ENCODE data around the gene ZNF823.

The ZNF823 gene

GRCh38 chr19:11752244-11752736 is 13.5 kb upstream of the ZNF823 start:
- H4K20me1 ChIP-seq: no peaks in the 10 kb centered on the region
- no peaks in the 10 kb centered on the region for H3K4me1 ChIP-seq
- no peak overlapping the region for H3K27ac ChIP-seq
- 0 out of 22 replicates have a peak, but pooled peaks cover 0 to 6% (median 0%) of the 10 kb centered on the region in 11 experiments for H3K36me3 ChIP-seq
- TF ChIP-seq Cebpa-rat (IDR thresholded peaks at IDR 0.05): no peak
- H3K4me3 ChIP-seq: no peak overlapping the region
- no peak overlapping the region for H3K9ac ChIP-seq
- H3K4me2 ChIP-seq: no peak overlapping the region
- peaks cover 83 to 98% (median 93%) of the 10 kb centered on the region in 11 experiments for H3K9me3 ChIP-seq (replicated peaks in 1 of 11)
- H3K27me3 ChIP-seq: no peaks in the 10 kb centered on the region

DNA sequence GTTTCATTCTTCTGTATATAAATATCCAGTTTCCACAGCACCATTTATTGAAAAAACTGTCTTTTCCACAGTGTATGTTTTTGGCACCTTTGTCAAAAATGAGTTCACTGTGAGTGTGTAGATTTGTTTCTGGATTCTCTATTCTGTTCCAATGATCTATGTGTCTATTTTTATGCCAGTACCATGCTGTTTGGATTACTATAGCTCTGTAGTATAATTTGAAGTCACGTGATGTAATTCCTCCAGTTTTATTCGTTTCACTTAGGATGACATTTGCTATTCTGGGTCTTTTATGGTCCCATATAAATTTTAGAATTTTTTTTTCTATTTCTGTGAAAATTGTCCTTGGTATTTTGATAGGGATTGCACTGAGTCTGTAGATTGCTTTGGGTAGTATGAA is 11.0 kb upstream of the ZNF823 start:
- Histone ChIP-seq H3K4me1 (no peaks in the 10 kb centered on the region), H4K20me1 (no peaks in the 10 kb centered on the region), H3K4me2 (no peak overlapping the region), H3K36me3 (no peaks in the 10 kb centered on the region), H3K9me3 (replicated peaks in 1 of 11) (peaks cover 70 to 87% (median 82%) of the 10 kb centered on the region in 11 experiments), H3K27ac (no peak overlapping the region), H3K9ac (no peak overlapping the region), H3K27me3 (no peaks in the 10 kb centered on the region), H3K4me3 (no peak overlapping the region)
- no peak for TF ChIP-seq Cebpa-rat (IDR thresholded peaks at IDR 0.05)

GRCh38 chr19:11747277-11747676 is 8.5 kb upstream of the ZNF823 start:
- Histone ChIP-seq H3K4me2 (no peak overlapping the region), H3K27me3 (no peaks in the 10 kb centered on the region), H4K20me1 (no peaks in the 10 kb centered on the region), H3K4me3 (no peak overlapping the region), H3K36me3 (no peaks in the 10 kb centered on the region), H3K9me3 (replicated peaks in 1 of 11) (peaks cover 49 to 64% (median 59%) of the 10 kb centered on the region in 11 experiments), H3K9ac (no peak overlapping the region), H3K27ac (no peak overlapping the region), H3K4me1 (no peaks in the 10 kb centered on the region)
- TF ChIP-seq Cebpa-rat (IDR thresholded peaks at IDR 0.05): no peak

DNA sequence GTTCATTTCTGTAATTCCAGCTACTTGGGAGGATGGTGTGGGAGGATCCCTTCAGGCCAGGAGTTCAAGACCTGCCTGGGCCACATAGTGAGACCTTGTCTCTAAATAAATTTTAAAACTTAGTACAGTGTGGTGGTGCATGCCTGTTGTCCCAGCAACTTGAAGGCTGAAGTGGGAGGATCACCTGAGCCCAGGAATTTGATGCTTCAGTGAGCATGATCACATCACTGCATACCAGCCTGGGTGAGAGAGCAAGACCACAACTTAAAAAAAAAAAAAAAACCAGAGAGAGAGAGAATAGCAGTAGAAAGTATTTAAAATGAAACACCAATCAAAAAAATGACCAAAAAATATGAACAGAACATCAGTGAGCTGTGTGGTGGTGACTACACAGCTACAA is 7.1 kb upstream of the ZNF823 start:
- H3K4me1 ChIP-seq: no peaks in the 10 kb centered on the region
- H3K9me3 ChIP-seq (replicated peaks in 1 of 11): peaks cover 41 to 51% (median 49%) of the 10 kb centered on the region in 11 experiments
- no peak for TF ChIP-seq Cebpa-rat (IDR thresholded peaks at IDR 0.05)
- H3K4me3 ChIP-seq: no peak overlapping the region
- H3K4me2 ChIP-seq: no peak overlapping the region
- no peak overlapping the region for H3K27ac ChIP-seq
- no peak overlapping the region for H3K9ac ChIP-seq
- no peaks in the 10 kb centered on the region for H4K20me1 ChIP-seq
- no peaks in the 10 kb centered on the region for H3K36me3 ChIP-seq
- no peaks in the 10 kb centered on the region for H3K27me3 ChIP-seq

- H4K20me1 ChIP-seq: peaks cover 0 to 28% (median 12%) of the 10 kb centered on the region in 11 experiments; a peak in 10 of 22 replicates
- peaks cover 15 to 36% (median 31%) of the 10 kb centered on the region in 10 experiments for H3K4me1 ChIP-seq
- peak overlapping the region; percentile 89 to 99 (median 92) for H3K4me3 ChIP-seq
- H3K27me3 ChIP-seq: no peaks in the 10 kb centered on the region
- H3K27ac ChIP-seq: peak overlapping the region; percentile 69 to 89 (median 81); a peak in 21 of 22 replicates
- peaks cover 0 to 4% (median 3%) of the 10 kb centered on the region in 11 experiments; a peak in 10 of 22 replicates for H3K9me3 ChIP-seq (replicated peaks in 1 of 11)
- TF ChIP-seq Cebpa-rat (IDR thresholded peaks at IDR 0.05): no peak
- peaks cover 0 to 14% (median 5%) of the 10 kb centered on the region in 11 experiments; a peak in 8 of 22 replicates for H3K36me3 ChIP-seq
- peak overlapping the region; percentile 80 to 100 (median 97) for H3K4me2 ChIP-seq
- H3K9ac ChIP-seq: peak overlapping the region; percentile 81 to 92 (median 88)
These were observed 591 bp downstream of the ZNF823 start for GRCh38 chr19:11737964-11738745.

- H3K4me3 ChIP-seq: peak overlapping the region in 6 of 10 experiments; percentile 91 to 94 (median 92); a peak in 6 of 20 replicates
- no peak for TF ChIP-seq Cebpa-rat (IDR thresholded peaks at IDR 0.05)
- H3K4me2 ChIP-seq: peak overlapping the region; percentile 80 to 100 (median 97)
- peaks cover 0 to 28% (median 12%) of the 10 kb centered on the region in 11 experiments; a peak in 10 of 22 replicates for H4K20me1 ChIP-seq
- peaks cover 15 to 37% (median 31%) of the 10 kb centered on the region in 10 experiments for H3K4me1 ChIP-seq
- peak overlapping the region in 6 of 11 experiments; percentile 27 to 90 (median 40); a peak in 6 of 22 replicates for H3K9ac ChIP-seq
- no peaks in the 10 kb centered on the region for H3K27me3 ChIP-seq
- H3K9me3 ChIP-seq (replicated peaks in 1 of 11): peaks cover 14 to 18% (median 17%) of the 10 kb centered on the region in 11 experiments
- H3K36me3 ChIP-seq: peaks cover 8 to 26% (median 16%) of the 10 kb centered on the region in 11 experiments; a peak in 14 of 22 replicates
- peak overlapping the region in 9 of 11 experiments; percentile 2 to 89 (median 79); a peak in 14 of 22 replicates for H3K27ac ChIP-seq
These were observed 2.0 kb downstream of the ZNF823 start for GRCh38 chr19:11736696-11737095.

- Histone ChIP-seq H4K20me1 (peaks cover 0 to 28% (median 12%) of the 10 kb centered on the region in 11 experiments; a peak in 10 of 22 replicates), H3K27ac (no peak overlapping the region; a peak in 1 of 22 replicates), H3K4me3 (no peak overlapping the region), H3K9ac (no peak overlapping the region), H3K4me2 (no peak overlapping the region), H3K27me3 (no peaks in the 10 kb centered on the region), H3K9me3 (replicated peaks in 1 of 11) (peaks cover 27 to 31% (median 30%) of the 10 kb centered on the region in 11 experiments), H3K36me3 (peaks cover 21 to 39% (median 30%) of the 10 kb centered on the region in 11 experiments; a peak in 21 of 22 replicates), H3K4me1 (peaks cover 15 to 37% (median 31%) of the 10 kb centered on the region in 10 experiments)
- TF ChIP-seq Cebpa-rat (IDR thresholded peaks at IDR 0.05): no peak
These were observed 3.4 kb downstream of the ZNF823 start for GRCh38 chr19:11735375-11735774.

DNA sequence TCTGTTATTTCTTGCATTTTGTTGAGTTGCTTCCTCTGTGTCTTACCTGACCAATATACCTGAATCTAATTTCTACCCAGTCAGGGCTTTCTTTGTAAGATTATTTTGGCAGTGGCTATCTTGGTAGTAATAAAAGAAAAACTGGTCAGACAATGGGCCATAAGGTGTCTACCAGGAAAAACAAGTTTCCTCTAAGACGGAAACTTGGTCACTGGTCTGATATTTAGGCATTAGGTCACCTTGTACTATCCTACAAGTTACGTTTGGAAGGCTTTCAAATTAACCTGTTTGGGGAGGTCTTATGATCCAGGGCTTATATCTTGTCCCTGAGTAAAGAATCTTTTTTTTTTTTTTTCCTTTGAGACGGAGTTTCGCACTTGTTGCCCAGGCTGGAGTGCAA is 9.2 kb downstream of the ZNF823 start:
- H3K9ac ChIP-seq: no peak overlapping the region
- H4K20me1 ChIP-seq: no peaks in the 10 kb centered on the region; a peak in 1 of 22 replicates
- peaks cover 72 to 90% (median 77%) of the 10 kb centered on the region in 11 experiments for H3K36me3 ChIP-seq
- peaks cover 84 to 89% (median 87%) of the 10 kb centered on the region in 11 experiments for H3K9me3 ChIP-seq (replicated peaks in 1 of 11)
- TF ChIP-seq Cebpa-rat (IDR thresholded peaks at IDR 0.05): no peak
- H3K27ac ChIP-seq: no peak overlapping the region
- H3K27me3 ChIP-seq: no peaks in the 10 kb centered on the region
- H3K4me1 ChIP-seq: peaks cover 0 to 7% (median 0%) of the 10 kb centered on the region in 10 experiments; a peak in 2 of 20 replicates
- H3K4me3 ChIP-seq: no peak overlapping the region
- H3K4me2 ChIP-seq: no peak overlapping the region

GRCh38 chr19:11722414-11722813 is 16.3 kb downstream of the ZNF823 start:
- H3K36me3 ChIP-seq: peaks cover 82 to 90% (median 87%) of the 10 kb centered on the region in 11 experiments
- H4K20me1 ChIP-seq: no peaks in the 10 kb centered on the region
- peak overlapping the region in 8 of 10 experiments; percentile 6 to 37 (median 22); a peak in 10 of 20 replicates for H3K4me3 ChIP-seq
- TF ChIP-seq Cebpa-rat (IDR thresholded peaks at IDR 0.05): no peak
- no peak overlapping the region for H3K4me2 ChIP-seq
- peaks cover 90 to 99% (median 93%) of the 10 kb centered on the region in 11 experiments for H3K9me3 ChIP-seq (replicated peaks in 1 of 11)
- H3K27me3 ChIP-seq: no peaks in the 10 kb centered on the region
- no peaks in the 10 kb centered on the region for H3K4me1 ChIP-seq
- no peak overlapping the region for H3K9ac ChIP-seq
- H3K27ac ChIP-seq: no peak overlapping the region

All from BLaER1 treated with 17β-estradiol and CSF1 and Interleukin-3, amounts not matched to agents 10 nM and 100 nM (cell line).